Muscle layer of colon (tissue), 2 donors: ENCODE measurements around the gene ADGRA1.

ENCODE experiments used
- H3K27ac ChIP-seq: one replicate; pipeline ENCODE4 v1.7.0; 2013; ENCODE audit warnings: low read depth, mild to moderate bottlenecking, low read length, moderate library complexity
- H3K27me3 ChIP-seq, 2 donors: one replicate each; pipeline ENCODE4 v1.7.0; 2013; ENCODE audit warnings: low read length in 2 of 2, mild to moderate bottlenecking in 2 of 2; ENCODE audit not compliant: insufficient read depth in 2 of 2, control insufficient read depth in 1 of 2
- H3K36me3 ChIP-seq: one replicate; pipeline ENCODE4 v1.7.0; 2013; ENCODE audit warnings: mild to moderate bottlenecking, low read length; ENCODE audit not compliant: insufficient read depth
- H3K4me1 ChIP-seq: one replicate; pipeline ENCODE4 v1.7.0; 2013; ENCODE audit warnings: mild to moderate bottlenecking, low read length; ENCODE audit not compliant: insufficient read depth
- H3K4me3 ChIP-seq, 2 donors: one replicate each; pipeline ENCODE4 v1.7.0; 2013; ENCODE audit warnings: low read length in 2 of 2, low read depth in 1 of 2, mild to moderate bottlenecking in 1 of 2, moderate library complexity in 1 of 2
- H3K9ac ChIP-seq: one replicate; pipeline ENCODE4 v1.7.0; 2013; ENCODE audit warnings: low read length
- H3K9me3 ChIP-seq: one replicate; pipeline ENCODE4 v1.7.0; 2013; ENCODE audit warnings: mild to moderate bottlenecking, low read length
- donor health status: abdominal sarcoma.
- donor health status: Adenocarcinoma of cecum.

Gene ADGRA1

GRCh38 chr10:133056651-133057178, 31.0 kb upstream of the ADGRA1 start:
- no peak overlapping the region for H3K4me3 ChIP-seq
- H3K9ac ChIP-seq, result no peak overlapping the region
- no peaks in the 10 kb centered on the region for H3K4me1 ChIP-seq
- H3K36me3 ChIP-seq, result no peaks in the 10 kb centered on the region
- H3K27ac ChIP-seq, result no peak overlapping the region
- peaks cover 0 to 6% of the 10 kb centered on the region in 2 donors for H3K27me3 ChIP-seq
- no peaks in the 10 kb centered on the region for H3K9me3 ChIP-seq

- no peak overlapping the region for H3K4me3 ChIP-seq
- H3K4me1 ChIP-seq, result no peaks in the 10 kb centered on the region
- no peaks in the 10 kb centered on the region for H3K9me3 ChIP-seq
- no peaks in the 10 kb centered on the region for H3K36me3 ChIP-seq
- peaks cover 0 to 6% of the 10 kb centered on the region in 2 donors for H3K27me3 ChIP-seq
- no peak overlapping the region for H3K27ac ChIP-seq
- no peak overlapping the region for H3K9ac ChIP-seq
Measured at GRCh38 chr10:133058331-133059092, 29.2 kb upstream of the ADGRA1 start.

- peaks cover 0 to 6% of the 10 kb centered on the region in 2 donors for H3K27me3 ChIP-seq
- H3K27ac ChIP-seq, result no peak overlapping the region
- H3K36me3 ChIP-seq, result no peaks in the 10 kb centered on the region
- no peaks in the 10 kb centered on the region for H3K4me1 ChIP-seq
- H3K9me3 ChIP-seq, result no peaks in the 10 kb centered on the region
- no peak overlapping the region for H3K9ac ChIP-seq
- H3K4me3 ChIP-seq, result no peak overlapping the region
Measured at GRCh38 chr10:133059093-133059470, 28.6 kb upstream of the ADGRA1 start.

GRCh38 chr10:133059571-133059970, 28.2 kb upstream of the ADGRA1 start:
- no peaks in the 10 kb centered on the region for H3K36me3 ChIP-seq
- no peak overlapping the region for H3K9ac ChIP-seq
- H3K4me3 ChIP-seq, result no peak overlapping the region
- H3K9me3 ChIP-seq, result no peaks in the 10 kb centered on the region
- H3K27me3 ChIP-seq, result peaks cover 0 to 6% of the 10 kb centered on the region in 2 donors
- H3K27ac ChIP-seq, result no peak overlapping the region
- no peaks in the 10 kb centered on the region for H3K4me1 ChIP-seq

GRCh38 chr10:133060022-133060421, 27.7 kb upstream of the ADGRA1 start:
- H3K9me3 ChIP-seq, result no peaks in the 10 kb centered on the region
- H3K27me3 ChIP-seq, result peaks cover 0 to 6% of the 10 kb centered on the region in 2 donors
- H3K4me3 ChIP-seq, result no peak overlapping the region
- no peaks in the 10 kb centered on the region for H3K36me3 ChIP-seq
- no peak overlapping the region for H3K9ac ChIP-seq
- no peaks in the 10 kb centered on the region for H3K4me1 ChIP-seq
- H3K27ac ChIP-seq, result no peak overlapping the region

- no peak overlapping the region for H3K27ac ChIP-seq
- no peaks in the 10 kb centered on the region for H3K9me3 ChIP-seq
- H3K27me3 ChIP-seq, result peaks cover 0 to 6% of the 10 kb centered on the region in 2 donors
- H3K9ac ChIP-seq, result no peak overlapping the region
- H3K36me3 ChIP-seq, result no peaks in the 10 kb centered on the region
- H3K4me1 ChIP-seq, result no peaks in the 10 kb centered on the region
- H3K4me3 ChIP-seq, result no peak overlapping the region
Measured at GRCh38 chr10:133060466-133060865, 27.3 kb upstream of the ADGRA1 start.

GRCh38 chr10:133060881-133061280, 26.8 kb upstream of the ADGRA1 start:
- no peaks in the 10 kb centered on the region for H3K36me3 ChIP-seq
- H3K4me1 ChIP-seq, result no peaks in the 10 kb centered on the region
- no peaks in the 10 kb centered on the region for H3K9me3 ChIP-seq
- no peak overlapping the region for H3K9ac ChIP-seq
- no peak overlapping the region for H3K4me3 ChIP-seq
- peaks cover 0 to 2% of the 10 kb centered on the region in 2 donors for H3K27me3 ChIP-seq
- no peak overlapping the region for H3K27ac ChIP-seq

- H3K9ac ChIP-seq, result no peak overlapping the region
- no peaks in the 10 kb centered on the region for H3K27me3 ChIP-seq
- H3K4me1 ChIP-seq, result no peaks in the 10 kb centered on the region
- no peak overlapping the region for H3K4me3 ChIP-seq
- H3K27ac ChIP-seq, result no peak overlapping the region
- H3K36me3 ChIP-seq, result no peaks in the 10 kb centered on the region
- no peaks in the 10 kb centered on the region for H3K9me3 ChIP-seq
Measured at GRCh38 chr10:133061296-133062038, 26.3 kb upstream of the ADGRA1 start.

GRCh38 chr10:133062085-133062484, 25.6 kb upstream of the ADGRA1 start:
- Histone ChIP-seq H3K9ac (no peak overlapping the region), H3K9me3 (no peaks in the 10 kb centered on the region), H3K4me1 (no peaks in the 10 kb centered on the region), H3K4me3 (no peak overlapping the region), H3K27me3 (no peaks in the 10 kb centered on the region), H3K27ac (no peak overlapping the region), H3K36me3 (no peaks in the 10 kb centered on the region)

- Histone ChIP-seq H3K27ac (no peak overlapping the region), H3K9ac (no peak overlapping the region), H3K4me1 (no peaks in the 10 kb centered on the region), H3K27me3 (no peaks in the 10 kb centered on the region), H3K4me3 (no peak overlapping the region), H3K36me3 (no peaks in the 10 kb centered on the region), H3K9me3 (no peaks in the 10 kb centered on the region)
Measured at GRCh38 chr10:133062635-133063034, 25.1 kb upstream of the ADGRA1 start.

- H3K9me3 ChIP-seq, result no peaks in the 10 kb centered on the region
- peaks cover 0 to 3% of the 10 kb centered on the region in 2 donors for H3K27me3 ChIP-seq
- H3K4me3 ChIP-seq, result no peak overlapping the region
- H3K36me3 ChIP-seq, result no peaks in the 10 kb centered on the region
- no peak overlapping the region for H3K27ac ChIP-seq
- no peak overlapping the region for H3K9ac ChIP-seq
- no peaks in the 10 kb centered on the region for H3K4me1 ChIP-seq
Measured at GRCh38 chr10:133067149-133068105, 20.3 kb upstream of the ADGRA1 start.
